HepG2 (cell line): Measurements from ENCODE around the gene MICAL3. TPM values are rescaled to one million over a fixed set of nuclear protein-coding genes. Genes with fewer than 3 reads are reported as not detected.

ENCODE experiments used
- CBX2 ChIP-seq, 2 experiments: fragments of 200-600 bp in 1 of 2; sonication (generic); formaldehyde crosslinking in 1 of 2; IDR thresholded peaks; 2 replicates each; pipeline versions ENCODE4 v1.7.0 to v1.8.1; 2018 to 2022; ENCODE audit warnings: low read depth in 2 of 2, low read length in 1 of 2, mild to moderate bottlenecking in 1 of 2, missing genetic modification reagents in 1 of 2
- CENPX ChIP-seq: sonication (generic); formaldehyde crosslinking; IDR thresholded peaks from 2 replicates; pipeline ENCODE4 v1.9.0; 2021; ENCODE audit warnings: mild to moderate bottlenecking, missing genetic modification reagents, moderate library complexity
- DZIP1 ChIP-seq: sonication (generic); formaldehyde crosslinking; IDR thresholded peaks from 2 replicates; pipeline ENCODE4 v1.5.0; 2020; ENCODE audit warnings: mild to moderate bottlenecking, missing genetic modification reagents
- HIVEP1 ChIP-seq: sonication (generic); formaldehyde crosslinking; IDR thresholded peaks from 2 replicates; pipeline ENCODE4 v1.4.0; 2020; ENCODE audit warnings: mild to moderate bottlenecking, missing genetic modification reagents
- IKZF4 ChIP-seq: sonication (generic); formaldehyde crosslinking; IDR thresholded peaks from 2 replicates; pipeline ENCODE4 v1.5.1; 2020; ENCODE audit warnings: borderline replicate concordance, mild to moderate bottlenecking, low read depth, missing genetic modification reagents; ENCODE audit errors: not compliant biosample characterization
- KAT8 ChIP-seq: IDR thresholded peaks from 2 replicates; pipeline ENCODE4 v1.6.1; 2016; ENCODE audit warnings: missing genetic modification reagents, missing compliant biosample characterization
- KDM5B ChIP-seq: sonication (generic); formaldehyde crosslinking; IDR thresholded peaks from 2 replicates; pipeline ENCODE4 v1.4.0; 2020; ENCODE audit warnings: missing genetic modification reagents, mild to moderate bottlenecking, borderline replicate concordance
- KLF11 ChIP-seq: IDR thresholded peaks from 2 replicates; pipeline ENCODE4 v1.6.1; 2016; ENCODE audit warnings: missing compliant biosample characterization
- KMT2A ChIP-seq: sonication (generic); formaldehyde crosslinking; IDR thresholded peaks from 2 replicates; pipeline ENCODE4 v1.4.0; 2020; ENCODE audit warnings: missing genetic modification reagents
- NCOA1 ChIP-seq: sonication (generic); formaldehyde crosslinking; IDR thresholded peaks from 2 replicates; pipeline ENCODE4 v1.9.0; 2021; ENCODE audit warnings: missing genetic modification reagents
- PHF21A ChIP-seq: sonication (generic); formaldehyde crosslinking; IDR thresholded peaks from 2 replicates; pipeline ENCODE4 v1.5.0; 2020; ENCODE audit warnings: mild to moderate bottlenecking, missing genetic modification reagents
- PPARG ChIP-seq: conservative IDR thresholded peaks from 2 replicates; pipeline ENCODE4 v1.6.1; 2016; ENCODE audit warnings: missing biosample characterization, missing genetic modification reagents
- ZBTB46 ChIP-seq: sonication (generic); formaldehyde crosslinking; IDR thresholded peaks from 2 replicates; pipeline ENCODE4 v1.4.0; 2020; ENCODE audit warnings: mild to moderate bottlenecking, missing genetic modification reagents, borderline replicate concordance
- ZBTB7B ChIP-seq: sonication (generic); formaldehyde crosslinking; IDR thresholded peaks from 2 replicates; pipeline ENCODE4 v1.4.0; 2020; ENCODE audit warnings: missing genetic modification reagents
- ZNF121 ChIP-seq: sonication (generic); formaldehyde crosslinking; IDR thresholded peaks from 2 replicates; pipeline ENCODE4 v1.5.0; 2020; ENCODE audit warnings: mild to moderate bottlenecking, missing genetic modification reagents
- ZNF557 ChIP-seq: sonication (generic); formaldehyde crosslinking; IDR thresholded peaks from 2 replicates; pipeline ENCODE4 v1.4.0; 2020; ENCODE audit warnings: missing genetic modification reagents
- ZNF558 ChIP-seq: sonication (generic); formaldehyde crosslinking; IDR thresholded peaks from 2 replicates; pipeline ENCODE4 v1.9.0; 2022; ENCODE audit warnings: mild to moderate bottlenecking, missing genetic modification reagents, borderline replicate concordance
- ZNF567 ChIP-seq: sonication (generic); formaldehyde crosslinking; IDR thresholded peaks from 2 replicates; pipeline ENCODE4 v1.8.1; 2023; ENCODE audit warnings: mild to moderate bottlenecking, missing genetic modification reagents, borderline replicate concordance
- ZNF619 ChIP-seq: sonication (generic); formaldehyde crosslinking; IDR thresholded peaks from 2 replicates; pipeline ENCODE4 v1.4.0; 2020; ENCODE audit warnings: mild to moderate bottlenecking, missing genetic modification reagents
- ZNF704 ChIP-seq: sonication (generic); formaldehyde crosslinking; IDR thresholded peaks from 2 replicates; pipeline ENCODE4 v1.8.1; 2023; ENCODE audit warnings: mild to moderate bottlenecking, inconsistent platforms, moderate library complexity, missing genetic modification reagents, borderline replicate concordance
- ZNF772 ChIP-seq: sonication (generic); formaldehyde crosslinking; IDR thresholded peaks from 2 replicates; pipeline ENCODE4 v1.5.0; 2020; ENCODE audit warnings: mild to moderate bottlenecking, missing genetic modification reagents
- ZNF879 ChIP-seq: sonication (generic); formaldehyde crosslinking; IDR thresholded peaks from 2 replicates; pipeline ENCODE4 v1.8.1; 2023; ENCODE audit warnings: missing genetic modification reagents
- polyA plus RNA-seq, 8 experiments: library from polyadenylated mRNA; depleted of rRNA in 3 of 8; stranded (reverse) in 7 of 8; unstranded in 1 of 8; fragments of >200 nt; fragmentation: Illumina TruSeq in 4 of 8; extraction: Trizol in 4 of 8; gene quantifications; 2 replicates each; pipeline versions ENCODE4 v1.2.1 to v1.2.3, GENCODE V29; 2011 to 2016; ENCODE audit warnings: low read depth in 4 of 8, missing spikeins in 1 of 8, mixed read lengths in 1 of 8; ENCODE audit not compliant: insufficient read depth in 1 of 8
- total RNA-seq, 5 experiments: library from RNA; depleted of rRNA; stranded (reverse); fragments of >200 nt; fragmentation: Illumina TruSeq; extraction: Trizol; gene quantifications; 2 replicates each; pipeline ENCODE4 v1.2.3, GENCODE V29; 2016; ENCODE audit warnings: low read depth in 1 of 5
- TF ChIP-seq, protein P1 (sequence below): sonication (generic); formaldehyde crosslinking; IDR thresholded peaks from 2 replicates; pipeline ENCODE4 v1.8.0; 2022; ENCODE audit warnings: missing genetic modification reagents, mild to moderate bottlenecking, borderline replicate concordance

The MICAL3 gene
- total and polyA plus RNA-seq, 2 of the 13 experiments (the other 11 are each of a cell fraction or from before 2014, with no cell fraction given), result 5.3 to 12.5 TPM

- TF ChIP-seq, protein P1, sequence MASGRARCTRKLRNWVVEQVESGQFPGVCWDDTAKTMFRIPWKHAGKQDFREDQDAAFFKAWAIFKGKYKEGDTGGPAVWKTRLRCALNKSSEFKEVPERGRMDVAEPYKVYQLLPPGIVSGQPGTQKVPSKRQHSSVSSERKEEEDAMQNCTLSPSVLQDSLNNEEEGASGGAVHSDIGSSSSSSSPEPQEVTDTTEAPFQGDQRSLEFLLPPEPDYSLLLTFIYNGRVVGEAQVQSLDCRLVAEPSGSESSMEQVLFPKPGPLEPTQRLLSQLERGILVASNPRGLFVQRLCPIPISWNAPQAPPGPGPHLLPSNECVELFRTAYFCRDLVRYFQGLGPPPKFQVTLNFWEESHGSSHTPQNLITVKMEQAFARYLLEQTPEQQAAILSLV, result peak; percentile 58; the same call in 1 of the 2 replicates
- TF ChIP-seq ZNF557 (CRISPR knock-in tag), result peak; percentile 31; the same call in 1 of the 2 replicates
- TF ChIP-seq NCOA1, result no peak
- no peak for TF ChIP-seq HIVEP1
- TF ChIP-seq ZNF879 (CRISPR knock-in tag), result no peak
- no peak for TF ChIP-seq CENPX (CRISPR knock-in tag)
- TF ChIP-seq CBX2 (IDR thresholded peaks at IDR 0.05; ENCODE audit: low read depth, low read length), result no peak
- no peak for TF ChIP-seq CBX2 (CRISPR knock-in tag; IDR thresholded peaks at IDR 0.05; ENCODE audit: low read depth)
- TF ChIP-seq ZNF558 (CRISPR knock-in tag), result peak; percentile 78; the same call in 1 of the 2 replicates
- TF ChIP-seq PPARG (CRISPR knock-in tag), result no peak
- TF ChIP-seq ZBTB46 (CRISPR knock-in tag), result no peak
- TF ChIP-seq ZNF567, result no peak
- TF ChIP-seq ZBTB7B, result peak; percentile 44; the same call in 1 of the 2 replicates
- peak; percentile 82 for TF ChIP-seq KMT2A
- TF ChIP-seq ZNF121, result peak; percentile 31; the same call in 1 of the 2 replicates
- no peak for TF ChIP-seq KLF11 (CRISPR knock-in tag)
- peak; percentile 12; the same call in 1 of the 2 replicates for TF ChIP-seq KAT8 (CRISPR knock-in tag)
- no peak for TF ChIP-seq DZIP1 (CRISPR knock-in tag)
- TF ChIP-seq IKZF4, result no peak
- peak; percentile 93 for TF ChIP-seq PHF21A (CRISPR knock-in tag)
- no peak; the same call in 1 of the 2 replicates for TF ChIP-seq KDM5B (CRISPR knock-in tag)
- TF ChIP-seq ZNF772 (CRISPR knock-in tag), result peak; percentile 75; the same call in 1 of the 2 replicates
- no peak for TF ChIP-seq ZNF619 (CRISPR knock-in tag)
- 0 out of 2 replicates have a peak, but pooled peaks have one; percentile 43 for TF ChIP-seq ZNF704 (CRISPR knock-in tag)
These were observed 23.1 kb downstream of the MICAL3 start (continued) for GRCh38 chr22:18001040-18001893.
